EL (cell line): Measurements from ENCODE around the gene RPRD1B.

ENCODE experiments used
- DNase-seq: peaks from one replicate; pipeline ENCODE4 v3.0.0-alpha.2; 2016

The RPRD1B gene

GRCh38 chr20:38137441-38138037 lies 104.0 kb downstream of the RPRD1B start:
- no peak for DNase-seq

GRCh38 chr20:38138086-38138778 lies 104.7 kb downstream of the RPRD1B start:
- no peak for DNase-seq

- no peak for DNase-seq
Observed at GRCh38 chr20:38139156-38139912, 105.8 kb downstream of the RPRD1B start.

GRCh38 chr20:38139977-38140753 lies 106.6 kb downstream of the RPRD1B start:
- peak; percentile 53 for DNase-seq

GRCh38 chr20:38141204-38141888 lies 107.8 kb downstream of the RPRD1B start:
- DNase-seq = no peak
